Naive thymus-derived CD8-positive, alpha-beta T cell (primary cell): ENCODE measurements around the gene TWIST2. TPM values are rescaled to one million over a fixed set of nuclear protein-coding genes. Genes with fewer than 3 reads are reported as not detected.

Experiments used
- ATAC-seq, 2 donors: fragments of 150-1000 bp; cut with Tn5 transposase in 1 of 2; sonication (Bioruptor Pico), chemical (Tn5 transposase) in 1 of 2; 1 replicate in 1 of 2; 2 replicates in 1 of 2; pipeline ENCODE4 v1.10.0; 2021; ENCODE audit warnings: mild to moderate bottlenecking in 2 of 2, moderate library complexity in 2 of 2
- POLR2A ChIA-PET: fragments of 350-600 bp; sonication (Branson Sonifier 250); formaldehyde crosslinking; loops from one replicate; lab custom pipeline; 2021; ENCODE audit warnings: antibody characterized with exemption; lab: Charles Lee
- DNase-seq, 10 donors: peaks; one replicate each; pipeline versions ENCODE4 v3.0.0 to v3.0.0-alpha.2; 2020 to 2022
- H3K27ac Mint-ChIP-seq, 10 donors: one replicate each; pipeline ENCODE4 v1.8.0; 2020 to 2022; ENCODE audit warnings: mild to moderate bottlenecking in 10 of 10, mixed read lengths in 10 of 10, moderate library complexity in 4 of 10, inconsistent platforms in 1 of 10
- H3K27me3 Mint-ChIP-seq, 5 donors: one replicate each; pipeline ENCODE4 v1.8.0; 2021 to 2022; ENCODE audit warnings: mixed read lengths in 5 of 5
- H3K36me3 Mint-ChIP-seq, 3 donors: one replicate each; pipeline ENCODE4 v1.8.0; 2020 to 2022; ENCODE audit warnings: mixed read lengths in 3 of 3, mild to moderate bottlenecking in 2 of 3, inconsistent platforms in 1 of 3
- H3K4me1 Mint-ChIP-seq, 4 donors: one replicate each; pipeline ENCODE4 v1.8.0; 2021 to 2022; ENCODE audit warnings: mixed read lengths in 4 of 4
- H3K4me3 Mint-ChIP-seq, 10 donors: one replicate each; pipeline ENCODE4 v1.8.0; 2020 to 2022; ENCODE audit warnings: mild to moderate bottlenecking in 10 of 10, mixed read lengths in 10 of 10, moderate library complexity in 6 of 10, inconsistent platforms in 1 of 10
- H3K9me3 Mint-ChIP-seq, 9 donors: one replicate each; pipeline ENCODE4 v1.8.0; 2020 to 2022; ENCODE audit warnings: mixed read lengths in 9 of 9, mild to moderate bottlenecking in 3 of 9, inconsistent platforms in 1 of 9, moderate library complexity in 1 of 9
- polyA plus RNA-seq, 3 donors: library from polyadenylated mRNA; unstranded; fragments of 300-500 nt; fragmentation: Illumina TruSeq; gene quantifications; one replicate each; pipeline ENCODE4 v1.2.3, GENCODE V29; 2021
- total RNA-seq, 8 experiments: library from RNA in 2 of 8; stranded (reverse) in 2 of 8; gene quantifications; one replicate each; pipeline ENCODE4 v1.2.3 and lab custom pipeline; 2021 to 2026

Gene TWIST2
- total and polyA plus RNA-seq, 5 experiments from 2014 or later: not detected

DNA sequence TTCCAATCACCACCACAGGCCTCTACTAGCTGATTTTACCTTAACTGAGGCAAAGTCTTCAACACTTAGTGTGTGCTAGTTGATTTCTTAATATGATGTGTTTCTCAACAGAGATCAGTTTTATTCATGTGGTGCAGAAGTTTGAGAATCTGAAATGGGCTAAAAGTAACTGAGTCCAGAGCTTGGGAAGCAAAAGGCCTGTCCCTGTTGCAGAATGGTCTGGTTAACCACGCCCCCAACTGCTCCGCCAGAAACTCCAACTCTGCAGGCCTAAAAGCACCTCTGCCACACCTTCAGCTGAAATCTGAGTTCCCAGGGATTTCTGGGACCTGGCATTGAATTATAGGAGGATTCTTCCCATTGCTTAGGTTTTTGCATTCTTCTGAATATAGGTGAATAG, 44.9 kb downstream of the TWIST2 start:
- no peaks in the 10 kb centered on the region for H3K4me1 Mint-ChIP-seq
- H3K9me3 Mint-ChIP-seq: no peaks in the 10 kb centered on the region
- H3K4me3 Mint-ChIP-seq: no peak overlapping the region
- POLR2A ChIA-PET: no interaction called here
- H3K27ac Mint-ChIP-seq: no peak overlapping the region
- H3K27me3 Mint-ChIP-seq: peaks cover 0 to 16% (median 8%) of the 10 kb centered on the region in 5 donors
- no peak for ATAC-seq
- peak in 1 of 10 donors; percentile 7 for DNase-seq
- no peaks in the 10 kb centered on the region for H3K36me3 Mint-ChIP-seq

DNA sequence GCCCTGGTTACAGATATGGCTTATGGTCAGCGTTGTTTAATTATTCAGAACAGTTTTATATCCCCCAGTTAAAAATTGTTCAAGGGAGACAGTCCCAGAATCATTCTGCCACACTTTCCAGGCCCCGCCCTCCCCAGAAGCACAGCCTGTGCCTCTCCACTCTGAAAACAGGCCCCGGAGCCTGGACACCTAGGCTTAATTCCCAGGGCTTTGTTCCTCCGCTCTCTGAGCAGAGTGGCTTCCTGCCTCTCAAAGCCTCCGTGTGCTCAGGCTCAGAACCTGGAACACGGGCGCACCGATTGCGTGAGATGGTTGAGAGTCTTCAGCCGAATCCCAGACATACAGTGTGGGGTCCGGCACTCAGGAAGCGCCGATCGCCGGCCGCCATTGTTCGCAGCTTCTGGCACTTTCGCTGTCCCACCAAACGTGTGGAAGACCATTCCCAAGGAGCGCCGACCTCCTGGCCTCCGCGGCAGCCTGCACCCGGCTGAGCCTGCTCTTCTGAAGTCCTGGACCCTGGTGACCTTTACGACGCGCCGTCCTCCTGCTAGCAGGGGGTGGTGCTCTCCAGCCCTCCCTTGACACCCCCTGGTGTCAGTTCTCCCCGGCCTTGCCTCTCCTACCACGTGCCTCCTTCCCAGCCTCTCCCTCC, 45.6 kb downstream of the TWIST2 start:
- Mint-ChIP-seq H3K36me3 (no peaks in the 10 kb centered on the region), H3K27ac (no peak overlapping the region), H3K4me1 (no peaks in the 10 kb centered on the region), H3K9me3 (no peaks in the 10 kb centered on the region), H3K4me3 (no peak overlapping the region), H3K27me3 (peaks cover 0 to 16% (median 8%) of the 10 kb centered on the region in 5 donors)
- DNase-seq: no peak
- POLR2A ChIA-PET: no interaction called here
- ATAC-seq: no peak

DNA sequence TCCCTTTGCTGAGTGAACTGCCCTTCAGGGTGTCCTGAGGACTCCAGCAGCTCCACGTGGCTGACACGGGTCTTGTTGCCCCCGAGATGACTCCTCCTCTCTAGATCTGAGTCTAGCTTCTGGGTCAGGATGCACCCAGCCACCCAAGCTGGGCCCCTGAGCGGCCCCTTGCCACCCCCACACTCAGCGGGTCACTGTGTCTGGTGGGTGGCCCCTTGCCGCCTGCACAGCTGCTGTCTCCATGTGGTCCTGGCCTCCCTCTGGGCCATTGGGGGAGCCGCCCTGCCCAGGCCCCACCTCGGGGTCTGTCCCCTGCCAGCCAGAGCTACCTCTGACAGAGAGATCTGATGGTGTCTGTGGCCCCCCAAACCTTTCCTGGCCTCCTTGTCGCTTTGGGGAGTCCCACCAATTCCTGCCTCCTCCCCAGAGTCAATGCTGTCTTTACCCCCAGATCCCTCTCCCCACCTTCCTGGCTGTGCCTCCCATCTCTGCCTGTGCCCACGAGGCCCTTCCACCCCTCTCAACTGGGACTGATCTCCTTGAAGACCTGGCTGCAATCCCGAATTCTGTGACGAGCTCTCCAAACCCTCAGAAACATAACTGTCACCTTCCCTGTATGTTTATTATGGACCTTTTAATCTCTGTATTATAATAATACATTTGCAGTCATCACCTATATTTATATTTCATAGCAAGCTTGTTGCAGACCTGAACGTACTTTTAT, 46.5 kb downstream of the TWIST2 start:
- no peak overlapping the region for H3K27ac Mint-ChIP-seq
- no peaks in the 10 kb centered on the region for H3K9me3 Mint-ChIP-seq
- H3K4me1 Mint-ChIP-seq: no peaks in the 10 kb centered on the region
- H3K4me3 Mint-ChIP-seq: no peak overlapping the region
- POLR2A ChIA-PET: no interaction called here
- peak in 1 of 10 donors; percentile 41 for DNase-seq
- no peak for ATAC-seq
- no peaks in the 10 kb centered on the region for H3K36me3 Mint-ChIP-seq
- peaks cover 2 to 16% (median 10%) of the 10 kb centered on the region in 5 donors for H3K27me3 Mint-ChIP-seq

- no peak overlapping the region for H3K27ac Mint-ChIP-seq
- ATAC-seq (no peak), DNase-seq (no peak)
- POLR2A ChIA-PET: no interaction called here
- H3K4me3 Mint-ChIP-seq: no peak overlapping the region
- H3K4me1 Mint-ChIP-seq: no peaks in the 10 kb centered on the region
- H3K36me3 Mint-ChIP-seq: no peaks in the 10 kb centered on the region
- H3K9me3 Mint-ChIP-seq: no peaks in the 10 kb centered on the region
- peaks cover 2 to 11% (median 10%) of the 10 kb centered on the region in 5 donors for H3K27me3 Mint-ChIP-seq
These were observed 47.0 kb downstream of the TWIST2 start for GRCh38 chr2:238894950-238895298.

DNA sequence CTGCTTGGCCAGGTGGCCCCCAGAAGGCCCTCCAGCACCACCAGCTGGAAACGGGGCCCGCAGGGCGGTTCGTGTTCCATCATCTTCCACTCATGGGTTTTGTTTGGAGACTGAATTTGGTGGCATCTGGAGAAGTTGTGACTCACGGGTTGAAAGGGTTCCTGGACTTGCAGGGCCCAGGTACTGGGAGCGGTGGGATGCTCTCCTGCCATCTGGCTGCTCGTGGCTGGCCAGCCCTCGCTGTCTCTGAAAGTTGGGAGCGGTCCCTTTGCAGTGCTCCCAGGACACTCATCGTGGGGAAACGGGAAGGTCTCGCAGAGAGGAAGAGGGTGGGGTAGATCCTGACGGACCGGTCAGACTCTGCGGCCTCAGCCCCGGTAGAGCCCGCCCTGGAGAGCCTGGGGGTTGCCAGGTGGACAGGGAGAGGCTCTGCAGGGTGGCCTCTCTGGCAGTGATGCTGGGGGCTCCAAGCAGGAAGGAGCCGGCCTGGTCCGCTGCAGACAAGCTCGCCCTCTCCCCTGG, 47.5 kb downstream of the TWIST2 start:
- Mint-ChIP-seq H3K4me3 (no peak overlapping the region), H3K9me3 (no peaks in the 10 kb centered on the region), H3K27me3 (peaks cover 2 to 13% (median 10%) of the 10 kb centered on the region in 5 donors), H3K36me3 (no peaks in the 10 kb centered on the region), H3K27ac (no peak overlapping the region), H3K4me1 (no peaks in the 10 kb centered on the region)
- no peak for ATAC-seq
- DNase-seq: peak in 1 of 10 donors; percentile 42
- POLR2A ChIA-PET: no interaction called here

GRCh38 chr2:238895891-238896600, 48.2 kb downstream of the TWIST2 start:
- DNase-seq (peak in 1 of 10 donors; percentile 40), ATAC-seq (no peak)
- H3K27me3 Mint-ChIP-seq: peaks cover 2 to 18% (median 10%) of the 10 kb centered on the region in 5 donors
- H3K9me3 Mint-ChIP-seq: no peaks in the 10 kb centered on the region
- no peaks in the 10 kb centered on the region for H3K36me3 Mint-ChIP-seq
- POLR2A ChIA-PET: no interaction called here
- no peak overlapping the region for H3K27ac Mint-ChIP-seq
- H3K4me3 Mint-ChIP-seq: no peak overlapping the region
- H3K4me1 Mint-ChIP-seq: no peaks in the 10 kb centered on the region

- DNase-seq (peak in 1 of 10 donors; percentile 38), ATAC-seq (no peak)
- no peaks in the 10 kb centered on the region for H3K4me1 Mint-ChIP-seq
- peak overlapping the region in 1 of 10 donors; percentile 4 for H3K27ac Mint-ChIP-seq
- POLR2A ChIA-PET: no interaction called here
- no peaks in the 10 kb centered on the region for H3K36me3 Mint-ChIP-seq
- H3K4me3 Mint-ChIP-seq: no peak overlapping the region
- H3K27me3 Mint-ChIP-seq: peaks cover 2 to 21% (median 10%) of the 10 kb centered on the region in 5 donors
- H3K9me3 Mint-ChIP-seq: no peaks in the 10 kb centered on the region
These were observed 48.8 kb downstream of the TWIST2 start for GRCh38 chr2:238896641-238897040.

DNA sequence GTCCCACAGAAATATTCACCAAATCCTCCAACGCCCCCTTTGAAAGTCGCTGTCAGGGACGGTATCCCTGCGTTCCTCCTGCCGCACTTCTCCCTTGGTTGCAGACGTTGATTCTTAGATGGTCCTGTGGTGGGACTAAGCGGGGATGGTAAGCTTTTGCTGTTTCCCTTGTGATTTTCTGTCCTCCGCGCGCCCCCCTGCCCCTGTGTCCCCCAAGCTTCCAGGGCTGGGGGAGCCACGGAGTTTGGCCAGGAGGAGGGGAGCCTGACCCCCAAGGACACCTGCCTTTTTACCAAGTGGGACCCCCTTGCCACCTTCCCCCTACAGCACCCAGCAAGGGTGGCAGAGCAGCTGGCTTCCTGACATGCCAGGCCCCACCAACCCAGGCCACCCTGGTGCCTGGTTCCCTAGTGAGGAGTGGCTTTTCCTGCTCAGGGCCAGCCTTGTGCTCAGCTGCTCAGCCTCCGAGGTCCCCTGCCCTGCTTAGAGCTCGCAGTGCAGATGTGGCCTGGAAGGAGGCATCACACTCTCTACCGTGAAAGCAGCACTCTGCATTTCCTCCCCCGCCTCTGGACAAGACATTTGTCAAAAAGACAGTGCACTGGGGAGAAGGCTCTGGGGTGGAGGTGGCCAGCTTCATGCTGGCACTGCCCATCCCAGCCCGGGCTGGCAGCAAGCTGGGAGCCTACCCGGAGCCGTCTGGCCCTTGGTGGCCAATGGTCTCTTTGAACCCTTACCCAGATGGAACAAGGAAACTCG, 49.4 kb downstream of the TWIST2 start:
- ATAC-seq (no peak), DNase-seq (peak in 1 of 10 donors; percentile 63)
- POLR2A ChIA-PET: no interaction called here
- Mint-ChIP-seq H3K9me3 (no peaks in the 10 kb centered on the region), H3K4me1 (no peaks in the 10 kb centered on the region), H3K4me3 (no peak overlapping the region), H3K27ac (peak overlapping the region in 1 of 10 donors; percentile 4), H3K36me3 (no peaks in the 10 kb centered on the region), H3K27me3 (peaks cover 2 to 21% (median 10%) of the 10 kb centered on the region in 5 donors)

GRCh38 chr2:238897911-238898311, 50.0 kb downstream of the TWIST2 start:
- H3K9me3 Mint-ChIP-seq: no peaks in the 10 kb centered on the region
- no peak for ATAC-seq
- H3K4me3 Mint-ChIP-seq: no peak overlapping the region
- H3K27me3 Mint-ChIP-seq: peaks cover 2 to 21% (median 10%) of the 10 kb centered on the region in 5 donors
- POLR2A ChIA-PET: no interaction called here
- DNase-seq: peak in 1 of 10 donors; percentile 49
- no peak overlapping the region for H3K27ac Mint-ChIP-seq
- no peaks in the 10 kb centered on the region for H3K36me3 Mint-ChIP-seq
- no peaks in the 10 kb centered on the region for H3K4me1 Mint-ChIP-seq

GRCh38 chr2:238898534-238899281, 50.8 kb downstream of the TWIST2 start:
- Mint-ChIP-seq H3K27me3 (peaks cover 2 to 21% (median 10%) of the 10 kb centered on the region in 5 donors), H3K27ac (no peak overlapping the region), H3K4me3 (no peak overlapping the region), H3K9me3 (no peaks in the 10 kb centered on the region), H3K36me3 (no peaks in the 10 kb centered on the region), H3K4me1 (no peaks in the 10 kb centered on the region)
- ATAC-seq (no peak), DNase-seq (peak in 1 of 10 donors; percentile 34)
- POLR2A ChIA-PET: no interaction called here

GRCh38 chr2:238899386-238899785, 51.5 kb downstream of the TWIST2 start:
- peak in 1 of 10 donors; percentile 21 for DNase-seq
- H3K36me3 Mint-ChIP-seq: no peaks in the 10 kb centered on the region
- H3K4me3 Mint-ChIP-seq: no peak overlapping the region
- POLR2A ChIA-PET: no interaction called here
- ATAC-seq: no peak
- no peak overlapping the region for H3K27ac Mint-ChIP-seq
- H3K27me3 Mint-ChIP-seq: peaks cover 2 to 21% (median 10%) of the 10 kb centered on the region in 5 donors
- no peaks in the 10 kb centered on the region for H3K4me1 Mint-ChIP-seq
- H3K9me3 Mint-ChIP-seq: no peaks in the 10 kb centered on the region

- peak in 1 of 10 donors; percentile 60 for DNase-seq
- no peaks in the 10 kb centered on the region for H3K9me3 Mint-ChIP-seq
- POLR2A ChIA-PET: no interaction called here
- no peaks in the 10 kb centered on the region for H3K36me3 Mint-ChIP-seq
- peaks cover 2 to 20% (median 10%) of the 10 kb centered on the region in 5 donors for H3K27me3 Mint-ChIP-seq
- H3K4me3 Mint-ChIP-seq: no peak overlapping the region
- H3K4me1 Mint-ChIP-seq: no peaks in the 10 kb centered on the region
- ATAC-seq: no peak
- H3K27ac Mint-ChIP-seq: no peak overlapping the region
These were observed 52.6 kb downstream of the TWIST2 start for GRCh38 chr2:238900511-238900910.
